IPS-20b (cell line): ENCODE measurements around the gene ADGRD1.

Source experiments
- H3K27ac ChIP-seq: one replicate; pipeline ENCODE4 v1.5.1; 2013; ENCODE audit warnings: low read length
- H3K27me3 ChIP-seq: 2 replicates; pipeline ENCODE4 v1.6.1; 2013; ENCODE audit warnings: mild to moderate bottlenecking, low read length, inconsistent platforms; ENCODE audit not compliant: insufficient read depth
- H3K36me3 ChIP-seq: 2 replicates; pipeline ENCODE4 v1.6.1; 2013; ENCODE audit warnings: low read depth, mild to moderate bottlenecking, inconsistent platforms, low read length, moderate library complexity; ENCODE audit not compliant: insufficient read depth
- H3K4me1 ChIP-seq: 2 replicates; pipeline ENCODE4 v1.6.1; 2013; ENCODE audit warnings: mild to moderate bottlenecking, control low read depth, inconsistent platforms, low read length, moderate library complexity; ENCODE audit not compliant: insufficient read depth
- H3K4me3 ChIP-seq: 2 replicates; pipeline ENCODE4 v1.5.1; 2013; ENCODE audit warnings: mild to moderate bottlenecking, low read length, inconsistent platforms
- H3K9ac ChIP-seq: 2 replicates; pipeline ENCODE4 v1.6.1; 2013; ENCODE audit warnings: low read depth, mild to moderate bottlenecking, inconsistent platforms, low read length, moderate library complexity
- H3K9me3 ChIP-seq: 2 replicates; pipeline ENCODE4 v1.6.1; 2013; ENCODE audit warnings: mild to moderate bottlenecking, low read depth, low read length, inconsistent platforms; ENCODE audit not compliant: insufficient read depth

The ADGRD1 gene

GRCh38 chr12:130981074-130981742 is 27.5 kb downstream of the ADGRD1 start:
- H3K36me3 ChIP-seq = no peaks in the 10 kb centered on the region
- H3K4me3 ChIP-seq = no peak overlapping the region
- H3K27ac ChIP-seq = no peak overlapping the region
- no peaks in the 10 kb centered on the region for H3K9me3 ChIP-seq
- H3K9ac ChIP-seq = no peak overlapping the region
- H3K27me3 ChIP-seq = no peaks in the 10 kb centered on the region
- no peaks in the 10 kb centered on the region for H3K4me1 ChIP-seq

DNA sequence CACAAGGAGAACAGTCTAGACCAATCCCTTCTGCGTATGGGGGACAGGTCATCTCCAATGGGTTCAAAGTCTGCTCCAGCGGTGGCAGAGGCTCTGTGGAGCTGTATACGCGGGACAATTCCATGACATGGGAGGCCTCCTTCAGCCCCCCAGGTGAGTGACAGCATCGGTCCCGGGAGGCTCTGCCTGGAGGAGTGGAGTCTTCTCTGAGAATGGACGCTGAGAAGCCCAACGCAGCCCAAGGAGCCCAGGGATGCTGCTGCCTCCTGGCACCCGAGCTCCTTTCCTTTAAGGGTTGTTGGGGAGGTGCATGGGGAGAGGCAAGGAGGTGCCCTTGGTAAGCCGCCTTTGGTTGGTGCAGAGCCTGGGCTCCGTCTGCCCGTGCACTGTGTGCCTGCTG is 28.2 kb downstream of the ADGRD1 start:
- Histone ChIP-seq H3K27me3 (no peaks in the 10 kb centered on the region), H3K4me3 (no peak overlapping the region), H3K9ac (no peak overlapping the region; the same call in 1 of the 2 replicates), H3K27ac (no peak overlapping the region), H3K4me1 (no peaks in the 10 kb centered on the region), H3K9me3 (no peaks in the 10 kb centered on the region), H3K36me3 (no peaks in the 10 kb centered on the region)

- Histone ChIP-seq H3K27me3 (no peaks in the 10 kb centered on the region), H3K4me3 (no peak overlapping the region), H3K9ac (no peak overlapping the region; the same call in 1 of the 2 replicates), H3K4me1 (no peaks in the 10 kb centered on the region), H3K27ac (no peak overlapping the region), H3K36me3 (no peaks in the 10 kb centered on the region), H3K9me3 (no peaks in the 10 kb centered on the region)
Measured at GRCh38 chr12:130982565-130983225, 29.0 kb downstream of the ADGRD1 start.

DNA sequence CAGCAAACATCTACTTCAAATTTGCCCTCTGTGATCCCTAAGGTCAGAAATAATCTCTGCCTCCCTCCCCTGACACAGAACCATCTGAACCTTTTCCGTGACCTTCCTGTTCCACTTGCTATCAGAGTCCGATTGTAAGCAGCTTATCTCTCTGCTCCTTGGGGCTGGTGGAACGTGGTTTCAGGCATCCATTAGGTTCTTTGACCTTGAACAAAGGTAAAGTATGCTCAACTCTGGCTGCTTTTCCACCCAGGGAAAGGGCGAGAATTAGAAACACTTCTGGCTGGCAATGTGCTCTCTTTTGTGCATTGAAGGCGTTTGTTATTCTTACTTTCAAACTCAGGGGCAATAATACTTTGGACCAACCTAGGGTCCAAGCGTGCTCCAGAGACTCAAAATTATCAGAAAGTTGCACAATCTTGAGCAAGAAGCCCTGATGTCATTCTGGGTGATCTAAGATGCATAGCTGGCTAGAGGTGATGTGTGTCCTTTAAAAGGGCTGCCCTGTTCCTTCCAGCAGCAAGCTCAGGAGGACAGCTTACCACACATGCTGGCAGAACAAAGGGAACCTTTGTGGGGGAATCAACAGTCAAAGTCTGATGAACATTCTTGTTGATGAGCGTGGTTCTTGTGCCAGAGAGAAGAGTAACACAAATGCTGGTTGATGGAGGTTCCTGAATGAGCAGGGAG is 29.8 kb downstream of the ADGRD1 start:
- Histone ChIP-seq H3K4me1 (no peaks in the 10 kb centered on the region), H3K4me3 (no peak overlapping the region), H3K9ac (no peak overlapping the region), H3K27ac (no peak overlapping the region), H3K36me3 (no peaks in the 10 kb centered on the region), H3K27me3 (no peaks in the 10 kb centered on the region), H3K9me3 (no peaks in the 10 kb centered on the region)

DNA sequence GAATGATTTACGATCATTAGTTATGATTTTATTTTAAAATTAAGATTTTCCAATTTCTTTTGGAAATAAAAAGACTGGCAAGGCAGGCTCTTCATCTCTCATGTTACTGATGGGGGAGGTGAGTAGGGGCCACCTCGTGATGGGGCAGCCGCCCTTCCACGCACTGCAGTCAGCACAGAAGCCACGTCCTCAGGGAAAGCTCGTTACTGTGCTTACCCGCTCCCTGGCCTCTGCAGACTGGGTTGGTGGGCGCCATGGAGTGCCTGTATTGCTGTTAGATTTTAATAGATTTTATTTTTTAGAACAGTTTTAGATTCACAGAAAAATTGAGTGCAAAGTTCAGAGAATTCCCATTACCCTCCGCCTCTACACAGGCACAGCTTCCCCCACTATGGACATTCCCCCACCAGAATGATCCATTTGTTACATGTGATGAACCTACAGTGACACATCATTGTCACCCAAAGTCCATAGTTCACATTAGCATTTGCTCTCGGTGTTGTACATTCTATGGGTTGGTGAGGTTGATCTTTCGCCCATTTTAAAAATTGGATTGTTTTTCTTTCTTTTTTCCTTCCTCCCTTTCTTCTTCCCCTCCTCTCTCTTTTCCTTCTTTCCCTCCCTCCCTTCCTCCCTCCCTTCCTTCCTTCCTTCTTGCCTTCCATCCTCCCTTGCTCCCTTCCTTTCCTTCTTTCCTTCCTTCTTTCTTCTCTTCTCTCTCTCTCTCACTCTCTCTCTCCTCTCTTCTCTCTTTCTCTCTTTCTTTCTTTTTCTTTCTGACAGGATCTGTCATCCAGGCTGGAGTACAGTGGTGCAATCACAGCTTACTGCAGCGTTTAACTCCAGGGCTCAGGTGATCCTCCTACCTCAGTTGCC is 30.7 kb downstream of the ADGRD1 start:
- Histone ChIP-seq H3K9me3 (no peaks in the 10 kb centered on the region), H3K36me3 (no peaks in the 10 kb centered on the region), H3K9ac (no peak overlapping the region), H3K4me1 (no peaks in the 10 kb centered on the region), H3K27ac (no peak overlapping the region), H3K27me3 (no peaks in the 10 kb centered on the region), H3K4me3 (no peak overlapping the region)

- Histone ChIP-seq H3K4me1 (no peaks in the 10 kb centered on the region), H3K9ac (no peak overlapping the region), H3K9me3 (no peaks in the 10 kb centered on the region), H3K36me3 (no peaks in the 10 kb centered on the region), H3K4me3 (no peak overlapping the region), H3K27me3 (no peaks in the 10 kb centered on the region), H3K27ac (no peak overlapping the region)
Measured at GRCh38 chr12:130987151-130987931, 33.6 kb downstream of the ADGRD1 start.

- Histone ChIP-seq H3K9me3 (no peaks in the 10 kb centered on the region), H3K27ac (no peak overlapping the region), H3K36me3 (no peaks in the 10 kb centered on the region), H3K27me3 (no peaks in the 10 kb centered on the region), H3K4me1 (no peaks in the 10 kb centered on the region), H3K4me3 (no peak overlapping the region), H3K9ac (no peak overlapping the region)
Measured at GRCh38 chr12:130988261-130988660, 34.6 kb downstream of the ADGRD1 start.

GRCh38 chr12:130988751-130989150 is 35.0 kb downstream of the ADGRD1 start:
- no peaks in the 10 kb centered on the region for H3K27me3 ChIP-seq
- H3K27ac ChIP-seq = no peak overlapping the region
- no peaks in the 10 kb centered on the region for H3K4me1 ChIP-seq

GRCh38 chr12:130989391-130989790 is 35.7 kb downstream of the ADGRD1 start:
- H3K4me3 ChIP-seq = no peak overlapping the region
- H3K27ac ChIP-seq = no peak overlapping the region
- H3K27me3 ChIP-seq = no peaks in the 10 kb centered on the region
- no peak overlapping the region for H3K9ac ChIP-seq
- no peaks in the 10 kb centered on the region for H3K9me3 ChIP-seq
- no peaks in the 10 kb centered on the region for H3K4me1 ChIP-seq
- no peaks in the 10 kb centered on the region for H3K36me3 ChIP-seq

More at GRCh38 chr12:130988751-130989150, 35.0 kb downstream of the ADGRD1 start:
- no peak overlapping the region for H3K4me3 ChIP-seq
- H3K36me3 ChIP-seq = no peaks in the 10 kb centered on the region
- no peak overlapping the region for H3K9ac ChIP-seq
- no peaks in the 10 kb centered on the region for H3K9me3 ChIP-seq

DNA sequence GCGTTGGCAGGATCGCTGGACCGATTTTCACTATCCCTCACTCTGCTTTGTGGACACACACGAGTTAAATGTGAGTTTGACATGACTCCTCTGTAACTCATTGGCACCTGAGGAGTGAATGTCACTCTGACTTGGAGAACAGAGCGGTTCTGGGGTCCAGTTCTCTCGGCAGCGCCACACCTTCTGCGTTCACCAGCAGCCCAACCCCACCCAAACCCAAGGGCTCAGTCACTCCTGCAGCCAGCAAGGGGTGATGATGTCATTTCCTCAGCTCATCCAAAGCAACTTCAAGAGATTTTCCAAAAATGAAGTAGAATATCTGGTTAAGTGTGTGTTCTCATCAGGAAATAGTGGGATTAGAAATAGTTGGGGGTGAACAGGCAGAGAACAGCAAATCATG is 36.3 kb downstream of the ADGRD1 start:
- no peak overlapping the region for H3K27ac ChIP-seq
- H3K4me1 ChIP-seq = no peaks in the 10 kb centered on the region
- no peak overlapping the region for H3K9ac ChIP-seq
- no peaks in the 10 kb centered on the region for H3K27me3 ChIP-seq
- H3K36me3 ChIP-seq = no peaks in the 10 kb centered on the region
- H3K4me3 ChIP-seq = no peak overlapping the region
- no peaks in the 10 kb centered on the region for H3K9me3 ChIP-seq

- H3K4me3 ChIP-seq = no peak overlapping the region
- no peaks in the 10 kb centered on the region for H3K36me3 ChIP-seq
- H3K4me1 ChIP-seq = no peaks in the 10 kb centered on the region
- no peaks in the 10 kb centered on the region for H3K27me3 ChIP-seq
- H3K27ac ChIP-seq = no peak overlapping the region
- H3K9ac ChIP-seq = no peak overlapping the region
- H3K9me3 ChIP-seq = no peaks in the 10 kb centered on the region
Measured at GRCh38 chr12:130992448-130992847, 38.7 kb downstream of the ADGRD1 start.
